HCT116 (cell line): ENCODE data around the gene EMP1. TPM values are rescaled to one million over a fixed set of nuclear protein-coding genes. Genes with fewer than 3 reads are reported as not detected.

Experiments used
- ATAC-seq: fragments of 200-7000 bp; cut with Tn5 transposase; 2 replicates; pipeline ENCODE4 v1.9.1; 2020; ENCODE audit warnings: mild to moderate bottlenecking, moderate library complexity
- BruUV-seq: library from RNA; stranded (reverse); fragments of 400-500 nt; replicated peaks from 2 replicates; lab custom pipeline; 2021; lab: Mats Ljungman, UMichigan
- CTCF ChIA-PET: fragments of 300-600 bp; sonication (Branson Sonifier 250); formaldehyde crosslinking; loops from one replicate; lab custom pipeline; 2021; ENCODE audit warnings: antibody characterized with exemption; lab: Charles Lee
- POLR2A ChIA-PET: fragments of 300-600, 350-600 bp; sonication (Branson Sonifier 250); formaldehyde crosslinking; loops from one replicate; lab custom pipeline; 2021; ENCODE audit warnings: antibody characterized with exemption; lab: Charles Lee
- RAD21 ChIA-PET, 2 experiments: fragments of 300-600 bp; sonication (Branson Sonifier 250); formaldehyde crosslinking; loops; one replicate each; lab custom pipeline; 2023; ENCODE audit warnings: low total read pairs in 2 of 2; ENCODE audit not compliant: uncharacterized antibody in 2 of 2, unreplicated experiment in 2 of 2, low non-redundant PET in 1 of 2; lab: Charles Lee
- DNase-seq: peaks from one replicate; pipeline ENCODE4 v3.0.0-alpha.2; 2010; ENCODE audit warnings: low read depth, low spot score
- H2AFZ ChIP-seq: fragments of 200-600 bp; shearing (Covaris generic), sonication (generic); 2 replicates; pipeline ENCODE4 v1.6.1; 2017; ENCODE audit warnings: low read depth, mixed run types, mixed read lengths, antibody characterized with exemption, low read length; ENCODE audit not compliant: poor library complexity, severe bottlenecking
- H3K27ac ChIP-seq: 2 replicates; pipeline ENCODE4 v1.5.1; 2012; ENCODE audit warnings: low read depth, low read length
- H3K27me3 ChIP-seq: fragments of 200-600 bp; sonication (generic); 2 replicates; pipeline ENCODE4 v1.6.1; 2016; ENCODE audit warnings: mixed run types, low read length, mixed read lengths; ENCODE audit not compliant: insufficient read depth
- H3K36me3 ChIP-seq, 2 experiments: fragments of 200-500 bp in 1 of 2; fragments of 200-600 bp in 1 of 2; sonication (Bioruptor generic) in 1 of 2; sonication (generic) in 1 of 2; 2 replicates each; pipeline versions ENCODE4 v1.5.1 to v1.6.1; 2014 to 2016; ENCODE audit warnings: low read length in 2 of 2, inconsistent platforms in 1 of 2, mixed read lengths in 1 of 2, mixed run types in 1 of 2; ENCODE audit not compliant: insufficient read depth in 2 of 2, control insufficient read depth in 1 of 2
- H3K4me1 ChIP-seq, 2 experiments: fragments of 200-600 bp in 1 of 2; sonication (generic) in 1 of 2; 2 replicates each; pipeline versions ENCODE4 v1.5.1 to v1.6.1; 2012 to 2017; ENCODE audit warnings: low read length in 2 of 2, inconsistent platforms in 1 of 2, mild to moderate bottlenecking in 1 of 2, mixed read lengths in 1 of 2, mixed run types in 1 of 2, moderate library complexity in 1 of 2; ENCODE audit not compliant: insufficient read depth in 2 of 2, control insufficient read depth in 1 of 2
- H3K4me2 ChIP-seq: fragments of 200-600 bp; sonication (generic); 2 replicates; pipeline ENCODE4 v1.6.1; 2017; ENCODE audit warnings: mixed run types, low read length, mixed read lengths
- H3K4me3 ChIP-seq, 2 experiments: fragments of 200-600 bp in 1 of 2; sonication (generic) in 1 of 2; replicated peaks in 1 of 2; 2 replicates each; pipeline ENCODE4 v1.5.1; 2011 to 2016; ENCODE audit warnings: low read length in 2 of 2, control low read depth in 1 of 2, low read depth in 1 of 2, mild to moderate bottlenecking in 1 of 2, mixed read lengths in 1 of 2, mixed run types in 1 of 2
- H3K79me2 ChIP-seq: fragments of 200-600 bp; sonication (generic); 2 replicates; pipeline ENCODE4 v1.6.1; 2017; ENCODE audit warnings: mild to moderate bottlenecking, mixed run types, low read length, moderate library complexity, mixed read lengths; ENCODE audit not compliant: insufficient read depth
- H3K9ac ChIP-seq: fragments of 200-600 bp; sonication (generic); 2 replicates; pipeline ENCODE4 v1.6.1; 2016; ENCODE audit warnings: low read length, mixed read lengths
- H3K9me2 ChIP-seq: fragments of 200-600 bp; sonication (generic), shearing (Covaris generic); 2 replicates; pipeline ENCODE4 v1.6.1; 2017; ENCODE audit warnings: mixed run types, mild to moderate bottlenecking, moderate library complexity; ENCODE audit not compliant: insufficient read depth
- H3K9me3 ChIP-seq, 2 experiments: fragments of 200-500 bp in 1 of 2; fragments of 200-600 bp in 1 of 2; sonication (Bioruptor generic) in 1 of 2; sonication (generic) in 1 of 2; 2 replicates each; pipeline ENCODE4 v1.6.1; 2014 to 2017; ENCODE audit warnings: low read length in 2 of 2, mixed read lengths in 2 of 2, inconsistent platforms in 1 of 2, low read depth in 1 of 2, mild to moderate bottlenecking in 1 of 2, mixed run types in 1 of 2, moderate library complexity in 1 of 2; ENCODE audit not compliant: control insufficient read depth in 1 of 2, insufficient read depth in 1 of 2
- H4K20me1 ChIP-seq: fragments of 200-600 bp; sonication (generic), shearing (Covaris generic); 2 replicates; pipeline ENCODE4 v1.6.1; 2017; ENCODE audit warnings: mixed run types, mild to moderate bottlenecking, moderate library complexity; ENCODE audit not compliant: insufficient read depth
- EGR1 ChIP-seq: IDR thresholded peaks from 2 replicates; pipeline ENCODE4 v1.6.1; 2012; ENCODE audit warnings: low read depth
- ELF1 ChIP-seq: IDR thresholded peaks from 2 replicates; pipeline ENCODE4 v1.6.1; 2012; ENCODE audit warnings: low read depth, borderline replicate concordance
- EZH2 ChIP-seq: fragments of 200-600 bp; sonication (generic); IDR thresholded peaks from 2 replicates; pipeline ENCODE4 v1.6.1; 2017; ENCODE audit warnings: antibody characterized with exemption, mixed run types
- EZH2phosphoT487 ChIP-seq: fragments of 200-600 bp; IDR thresholded peaks from 2 replicates; pipeline ENCODE4 v1.6.1; 2018; ENCODE audit warnings: antibody characterized with exemption, borderline replicate concordance
- FOSL1 ChIP-seq: IDR thresholded peaks from 2 replicates; pipeline ENCODE4 v1.6.1; 2012; ENCODE audit warnings: low read depth
- MAX ChIP-seq: IDR thresholded peaks from 2 replicates; pipeline ENCODE4 v1.6.1; 2012
- POLR2A ChIP-seq: IDR thresholded peaks from 2 replicates; pipeline ENCODE4 v1.7.0; 2011; ENCODE audit warnings: borderline replicate concordance; ENCODE audit not compliant: insufficient read depth, insufficient read length; ENCODE audit errors: extremely low read depth
- POLR2AphosphoS5 ChIP-seq: IDR thresholded peaks from 2 replicates; pipeline ENCODE4 v1.6.1; 2011; ENCODE audit warnings: mild to moderate bottlenecking, low read depth, low read length, moderate library complexity
- SIN3A ChIP-seq: IDR thresholded peaks from 2 replicates; pipeline ENCODE4 v1.6.1; 2012; ENCODE audit warnings: low read depth
- SP1 ChIP-seq: IDR thresholded peaks from 2 replicates; pipeline ENCODE4 v1.6.1; 2012; ENCODE audit warnings: low read depth
- TCF7L2 ChIP-seq: IDR thresholded peaks from 2 replicates; pipeline ENCODE4 v1.7.0; 2011; ENCODE audit warnings: borderline replicate concordance, inconsistent platforms; ENCODE audit not compliant: insufficient read depth, insufficient read length; ENCODE audit errors: extremely low read depth
- YY1 ChIP-seq: IDR thresholded peaks from 2 replicates; pipeline ENCODE4 v1.6.1; 2011; ENCODE audit warnings: low read length, low read depth, moderate library complexity, mild to moderate bottlenecking; ENCODE audit not compliant: insufficient replicate concordance; ENCODE audit errors: extremely low read depth
- ZFX ChIP-seq: fragments of 450-650 bp; IDR thresholded peaks from 2 replicates; pipeline ENCODE4 v1.6.1; 2017
- ZNF274 ChIP-seq: fragments of 200-500 bp; sonication (Bioruptor generic); IDR thresholded peaks from 2 replicates; pipeline ENCODE4 v1.6.1; 2014; ENCODE audit warnings: mild to moderate bottlenecking, low read depth, low read length, inconsistent platforms
- intact Hi-C: fragments of 100-400 bp; cut with micrococcal nuclease; formaldehyde crosslinking; loops from 2 replicates; pipeline ENCODE4 v1.10.0; 2022
- total RNA-seq: library from RNA; stranded (reverse); gene quantifications from one replicate; pipeline ENCODE4 v1.2.1, GENCODE V29; 2021; ENCODE audit not compliant: unreplicated experiment
- TF ChIP-seq, protein P1 (sequence below): IDR thresholded peaks from 2 replicates; pipeline ENCODE4 v1.6.1; 2011; ENCODE audit warnings: mild to moderate bottlenecking, low read length, moderate library complexity; ENCODE audit not compliant: insufficient replicate concordance; ENCODE audit errors: extremely low read depth

The EMP1 gene
- total RNA-seq, 1 experiment from 2014 or later: 110 TPM

DNA sequence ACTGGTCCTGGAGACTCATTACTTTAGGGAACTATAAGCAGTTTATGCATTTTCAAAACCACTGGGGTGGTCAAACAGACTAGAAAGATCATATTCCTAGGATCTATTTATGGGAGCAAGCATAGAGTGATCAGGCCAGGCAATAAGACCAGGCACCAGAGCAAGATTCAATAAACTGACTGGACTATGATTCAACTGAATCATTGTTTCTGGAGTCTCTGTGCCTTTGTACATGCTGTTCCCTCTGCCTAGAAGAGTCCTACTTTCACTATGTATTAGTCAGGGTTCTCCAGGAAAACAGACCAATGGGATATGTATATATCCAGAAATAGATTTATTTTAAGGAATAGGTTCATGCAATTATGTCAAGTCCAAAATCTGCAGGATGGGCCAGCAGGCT is 55.5 kb downstream of the EMP1 start:
- DNase-seq (no peak), ATAC-seq (no peak)
- no peak overlapping the region for H3K4me3 ChIP-seq
- H3K4me2 ChIP-seq: no peak overlapping the region
- TF ChIP-seq FOSL1 (no peak), ELF1 (no peak), POLR2AphosphoS5 (no peak), EZH2 (no peak), MAX (no peak), SIN3A (no peak), SP1 (no peak), EZH2phosphoT487 (no peak), ZNF274 (no peak), YY1 (no peak), EGR1 (no peak), ZFX (no peak), TCF7L2 (no peak), POLR2A (no peak)
- TF ChIP-seq, protein P1, sequence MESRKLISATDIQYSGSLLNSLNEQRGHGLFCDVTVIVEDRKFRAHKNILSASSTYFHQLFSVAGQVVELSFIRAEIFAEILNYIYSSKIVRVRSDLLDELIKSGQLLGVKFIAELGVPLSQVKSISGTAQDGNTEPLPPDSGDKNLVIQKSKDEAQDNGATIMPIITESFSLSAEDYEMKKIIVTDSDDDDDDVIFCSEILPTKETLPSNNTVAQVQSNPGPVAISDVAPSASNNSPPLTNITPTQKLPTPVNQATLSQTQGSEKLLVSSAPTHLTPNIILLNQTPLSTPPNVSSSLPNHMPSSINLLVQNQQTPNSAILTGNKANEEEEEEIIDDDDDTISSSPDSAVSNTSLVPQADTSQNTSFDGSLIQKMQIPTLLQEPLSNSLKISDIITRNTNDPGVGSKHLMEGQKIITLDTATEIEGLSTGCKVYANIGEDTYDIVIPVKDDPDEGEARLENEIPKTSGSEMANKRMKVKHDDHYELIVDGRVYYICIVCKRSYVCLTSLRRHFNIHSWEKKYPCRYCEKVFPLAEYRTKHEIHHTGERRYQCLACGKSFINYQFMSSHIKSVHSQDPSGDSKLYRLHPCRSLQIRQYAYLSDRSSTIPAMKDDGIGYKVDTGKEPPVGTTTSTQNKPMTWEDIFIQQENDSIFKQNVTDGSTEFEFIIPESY: no peak
- no TSS peak for BruUV-seq
- H3K27me3 ChIP-seq: no peaks in the 10 kb centered on the region
- ChIA-PET CTCF (no interaction called here), POLR2A (no interaction called here), RAD21 (no interaction called here)
- H4K20me1 ChIP-seq: no peaks in the 10 kb centered on the region
- no peak overlapping the region for H3K9ac ChIP-seq
- intact Hi-C loops: no loop called here
- peaks cover 0 to 32% of the 10 kb centered on the region in 2 experiments; a peak in 3 of 4 replicates for H3K4me1 ChIP-seq
- no peak overlapping the region for H3K27ac ChIP-seq
- H3K9me2 ChIP-seq: no peaks in the 10 kb centered on the region
- H3K36me3 ChIP-seq: no peaks in the 10 kb centered on the region
- H2AFZ ChIP-seq: no peak overlapping the region
- H3K79me2 ChIP-seq: no peaks in the 10 kb centered on the region
- H3K9me3 ChIP-seq: no peaks in the 10 kb centered on the region
